Mesendoderm (in vitro differentiated cells): ENCODE measurements around the gene SAMMSON.

Source experiments
- DNase-seq: peaks from one replicate; pipeline ENCODE4 v3.0.0; 2013
- H2AK5ac ChIP-seq: 2 replicates; pipeline ENCODE4 v1.6.1; 2013; ENCODE audit warnings: low read length, inconsistent platforms
- H2BK120ac ChIP-seq: 2 replicates; pipeline ENCODE4 v1.6.1; 2013; ENCODE audit warnings: low read depth, mild to moderate bottlenecking, low read length, moderate library complexity, mixed read lengths
- H2BK15ac ChIP-seq: replicated peaks from 2 replicates; pipeline ENCODE4 v1.6.1; 2013; ENCODE audit warnings: low read depth, mild to moderate bottlenecking, moderate library complexity
- H2BK5ac ChIP-seq: 2 replicates; pipeline ENCODE4 v1.6.1; 2013; ENCODE audit warnings: low read length, inconsistent platforms
- H3K18ac ChIP-seq: 2 replicates; pipeline ENCODE4 v1.6.1; 2013; ENCODE audit warnings: mild to moderate bottlenecking, low read length, mixed read lengths
- H3K23ac ChIP-seq: one replicate; pipeline ENCODE4 v1.6.1; 2013; ENCODE audit warnings: low read length
- H3K27ac ChIP-seq: 2 replicates; pipeline ENCODE4 v1.5.1; 2013; ENCODE audit warnings: low read depth, mild to moderate bottlenecking, inconsistent platforms, low read length, moderate library complexity
- H3K27me3 ChIP-seq: 2 replicates; pipeline ENCODE4 v1.6.1; 2013; ENCODE audit warnings: low read length, control low read depth, mild to moderate bottlenecking, inconsistent platforms; ENCODE audit not compliant: insufficient read depth, poor library complexity
- H3K36me3 ChIP-seq: 2 replicates; pipeline ENCODE4 v1.6.1; 2013; ENCODE audit warnings: low read length, inconsistent platforms; ENCODE audit not compliant: control insufficient read depth, insufficient read depth
- H3K4ac ChIP-seq: one replicate; pipeline ENCODE4 v1.6.1; 2013; ENCODE audit warnings: low read depth, mild to moderate bottlenecking, low read length, moderate library complexity
- H3K4me1 ChIP-seq: 2 replicates; pipeline ENCODE4 v1.6.1; 2013; ENCODE audit warnings: low read depth, low read length, inconsistent platforms; ENCODE audit not compliant: control insufficient read depth
- H3K4me2 ChIP-seq: 2 replicates; pipeline ENCODE4 v1.6.1; 2013; ENCODE audit warnings: low read length
- H3K4me3 ChIP-seq: 2 replicates; pipeline ENCODE4 v1.5.1; 2013; ENCODE audit warnings: mild to moderate bottlenecking, low read length
- H3K56ac ChIP-seq: one replicate; pipeline ENCODE4 v1.6.1; 2013; ENCODE audit warnings: low read length
- H3K79me1 ChIP-seq: 2 replicates; pipeline ENCODE4 v1.6.1; 2013; ENCODE audit warnings: low read length, inconsistent platforms
- H3K79me2 ChIP-seq: 2 replicates; pipeline ENCODE4 v1.6.1; 2013; ENCODE audit warnings: mild to moderate bottlenecking, low read length; ENCODE audit not compliant: control insufficient read depth, insufficient read depth
- H3K9ac ChIP-seq: 2 replicates; pipeline ENCODE4 v1.6.1; 2013; ENCODE audit warnings: low read length, inconsistent platforms
- H4K5ac ChIP-seq: one replicate; pipeline ENCODE4 v1.6.1; 2013; ENCODE audit warnings: low read length
- H4K8ac ChIP-seq: one replicate; pipeline ENCODE4 v1.6.1; 2013; ENCODE audit warnings: low read depth, mild to moderate bottlenecking, control low read depth, low read length, moderate library complexity
- WGBS: extraction: QIAGEN DNeasy Blood & Tissue Kit; methylation state at CpG from one replicate; pipeline ENCODE4 v1.1.7; 2013; ENCODE audit warnings: low lambda C conversion rate, missing lambda C conversion rate; ENCODE audit not compliant: insufficient coverage; ENCODE audit errors: extremely low coverage; 5-methylcytosine and 5-hydroxymethylcytosine counted together

Gene SAMMSON

GRCh38 chr3:70000028-70000410, 486 bp downstream of the SAMMSON start:
- H3K4me1 ChIP-seq, result no peaks in the 10 kb centered on the region
- H4K8ac ChIP-seq, result no peak overlapping the region
- H3K9ac ChIP-seq, result no peak overlapping the region
- no peak overlapping the region for H3K27ac ChIP-seq
- no peak overlapping the region for H3K4me3 ChIP-seq
- no peaks in the 10 kb centered on the region for H3K79me1 ChIP-seq
- WGBS, result no CpG with 5 or more reads among the region's 15 CpGs
- no peak overlapping the region for H2BK15ac ChIP-seq
- H3K4ac ChIP-seq, result no peak overlapping the region
- H4K5ac ChIP-seq, result no peak overlapping the region
- H3K27me3 ChIP-seq, result no peaks in the 10 kb centered on the region
- no peaks in the 10 kb centered on the region for H3K79me2 ChIP-seq
- no peak overlapping the region for H3K23ac ChIP-seq
- no peak overlapping the region for H2BK5ac ChIP-seq
- no peaks in the 10 kb centered on the region for H3K36me3 ChIP-seq
- DNase-seq, result no peak
- no peak overlapping the region for H3K4me2 ChIP-seq
- H2AK5ac ChIP-seq, result no peak overlapping the region
- H3K56ac ChIP-seq, result no peak overlapping the region
- H2BK120ac ChIP-seq, result no peak overlapping the region
- no peak overlapping the region for H3K18ac ChIP-seq

GRCh38 chr3:70000563-70001081, 1.1 kb downstream of the SAMMSON start:
- no peak overlapping the region for H3K4ac ChIP-seq
- H3K4me1 ChIP-seq, result no peaks in the 10 kb centered on the region
- no peak overlapping the region for H2AK5ac ChIP-seq
- H3K27ac ChIP-seq, result no peak overlapping the region
- H3K4me3 ChIP-seq, result no peak overlapping the region
- H3K18ac ChIP-seq, result no peak overlapping the region
- no peak overlapping the region for H4K8ac ChIP-seq
- no peaks in the 10 kb centered on the region for H3K27me3 ChIP-seq
- no peak overlapping the region for H3K4me2 ChIP-seq
- no peak for DNase-seq
- H2BK5ac ChIP-seq, result no peak overlapping the region
- H3K23ac ChIP-seq, result no peak overlapping the region
- no peaks in the 10 kb centered on the region for H3K79me2 ChIP-seq
- H2BK120ac ChIP-seq, result no peak overlapping the region
- H3K9ac ChIP-seq, result no peak overlapping the region
- H3K36me3 ChIP-seq, result no peaks in the 10 kb centered on the region
- H4K5ac ChIP-seq, result no peak overlapping the region
- no CpG with 5 or more reads among the region's 4 CpGs for WGBS
- no peak overlapping the region for H3K56ac ChIP-seq
- no peak overlapping the region for H2BK15ac ChIP-seq
- H3K79me1 ChIP-seq, result no peaks in the 10 kb centered on the region

- no peak for DNase-seq
- Histone ChIP-seq H3K4ac (no peak overlapping the region), H3K23ac (no peak overlapping the region), H2AK5ac (no peak overlapping the region), H4K5ac (no peak overlapping the region), H4K8ac (no peak overlapping the region), H2BK120ac (no peak overlapping the region), H3K4me2 (no peak overlapping the region), H3K79me1 (no peaks in the 10 kb centered on the region), H3K27ac (no peak overlapping the region), H3K4me3 (no peak overlapping the region), H2BK5ac (no peak overlapping the region), H2BK15ac (no peak overlapping the region), H3K27me3 (no peaks in the 10 kb centered on the region), H3K36me3 (no peaks in the 10 kb centered on the region), H3K56ac (no peak overlapping the region), H3K9ac (no peak overlapping the region), H3K4me1 (no peaks in the 10 kb centered on the region), H3K18ac (no peak overlapping the region), H3K79me2 (no peaks in the 10 kb centered on the region)
These were observed 3.6 kb downstream of the SAMMSON start for GRCh38 chr3:70003119-70003518.

GRCh38 chr3:70006089-70006488, 6.6 kb downstream of the SAMMSON start:
- no peak overlapping the region for H3K4ac ChIP-seq
- H3K18ac ChIP-seq, result no peak overlapping the region
- H3K27ac ChIP-seq, result no peak overlapping the region
- no peak overlapping the region for H3K23ac ChIP-seq
- H2AK5ac ChIP-seq, result no peak overlapping the region
- no peak overlapping the region for H3K56ac ChIP-seq
- no CpG with 5 or more reads among the region's 4 CpGs for WGBS
- no peaks in the 10 kb centered on the region for H3K36me3 ChIP-seq
- H3K27me3 ChIP-seq, result no peaks in the 10 kb centered on the region
- H2BK5ac ChIP-seq, result no peak overlapping the region
- H3K4me2 ChIP-seq, result no peak overlapping the region
- no peak overlapping the region for H3K4me3 ChIP-seq
- no peaks in the 10 kb centered on the region for H3K79me1 ChIP-seq
- no peak overlapping the region for H3K9ac ChIP-seq
- H2BK15ac ChIP-seq, result no peak overlapping the region
- H4K5ac ChIP-seq, result no peak overlapping the region
- no peaks in the 10 kb centered on the region for H3K79me2 ChIP-seq
- no peak overlapping the region for H4K8ac ChIP-seq
- no peak for DNase-seq
- no peaks in the 10 kb centered on the region for H3K4me1 ChIP-seq
- H2BK120ac ChIP-seq, result no peak overlapping the region

GRCh38 chr3:70010346-70010745, 10.8 kb downstream of the SAMMSON start:
- WGBS, result no CpG with 5 or more reads among the region's 2 CpGs
- Histone ChIP-seq H2AK5ac (no peak overlapping the region), H3K79me1 (no peaks in the 10 kb centered on the region), H3K4me3 (no peak overlapping the region), H3K4ac (no peak overlapping the region), H3K27ac (no peak overlapping the region), H3K9ac (no peak overlapping the region), H4K8ac (no peak overlapping the region), H3K36me3 (no peaks in the 10 kb centered on the region), H3K56ac (no peak overlapping the region), H3K79me2 (no peaks in the 10 kb centered on the region), H3K18ac (no peak overlapping the region), H3K4me1 (no peaks in the 10 kb centered on the region), H2BK15ac (no peak overlapping the region), H3K23ac (no peak overlapping the region), H2BK120ac (no peak overlapping the region), H3K27me3 (no peaks in the 10 kb centered on the region), H2BK5ac (no peak overlapping the region), H4K5ac (no peak overlapping the region), H3K4me2 (no peak overlapping the region)
- DNase-seq, result no peak

DNA sequence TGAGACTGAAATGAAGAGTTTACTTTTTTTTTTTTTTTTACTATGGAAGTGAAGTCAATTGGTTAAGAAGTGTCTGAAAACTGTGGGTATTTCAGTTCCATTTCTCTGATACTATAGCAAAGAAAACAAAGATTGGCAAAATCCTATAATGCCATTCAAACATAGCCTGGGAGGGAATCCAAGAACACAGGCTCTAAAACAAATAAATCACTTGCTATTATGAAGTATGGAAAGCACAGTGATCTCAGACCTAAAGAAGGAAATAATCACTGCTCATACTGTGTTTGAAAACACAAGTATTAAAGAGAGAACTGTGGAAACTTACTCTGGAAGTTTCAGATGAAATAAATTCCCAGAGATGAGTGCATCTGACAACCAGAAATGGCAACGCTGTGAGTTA, 12.0 kb downstream of the SAMMSON start:
- Histone ChIP-seq H3K56ac (no peak overlapping the region), H2BK120ac (no peak overlapping the region), H3K27ac (no peak overlapping the region), H3K23ac (no peak overlapping the region), H3K4me3 (no peak overlapping the region), H2BK15ac (no peak overlapping the region), H2BK5ac (no peak overlapping the region), H3K79me2 (no peaks in the 10 kb centered on the region), H3K9ac (no peak overlapping the region), H3K4ac (no peak overlapping the region), H3K79me1 (no peaks in the 10 kb centered on the region), H3K18ac (no peak overlapping the region), H4K5ac (no peak overlapping the region), H3K4me1 (no peaks in the 10 kb centered on the region), H4K8ac (no peak overlapping the region), H3K4me2 (no peak overlapping the region), H2AK5ac (no peak overlapping the region), H3K36me3 (no peaks in the 10 kb centered on the region), H3K27me3 (no peaks in the 10 kb centered on the region)
- WGBS, result no CpG with 5 or more reads among the region's 1 CpG
- DNase-seq, result no peak
